ENCODE results near the gene UPF3B.
"Not testable (repeated sequence)": the region's sequence is repeated elsewhere in the genome, so short reads cannot be mapped to it uniquely, and the experiment has no call there.

Gene UPF3B

DNA sequence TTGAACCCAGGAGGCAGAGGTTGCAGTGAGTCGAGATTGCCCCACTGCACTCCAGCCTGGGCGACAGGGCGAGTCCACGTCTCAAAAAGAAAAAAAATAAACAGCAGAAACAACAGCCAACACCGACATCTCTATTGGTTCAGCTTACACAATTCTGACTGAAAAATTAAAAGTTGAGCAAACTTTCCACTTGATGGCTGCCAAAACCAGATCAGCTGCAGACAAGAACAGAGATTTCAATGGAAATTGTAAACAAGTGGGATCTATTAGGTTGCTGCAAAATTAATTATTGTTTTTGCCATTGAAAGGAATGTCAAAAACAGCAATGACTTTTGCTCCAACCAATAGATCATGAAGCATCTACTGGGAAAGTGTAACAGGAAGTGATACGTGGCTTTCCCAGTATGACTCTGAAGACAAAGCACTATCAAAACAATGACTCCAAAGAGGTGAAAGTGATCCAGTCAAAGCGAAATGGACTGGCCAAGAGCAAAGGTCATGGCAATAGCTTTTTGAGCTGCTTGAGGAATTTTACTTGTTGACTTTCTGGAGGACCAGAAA, 26.3 kb downstream of the UPF3B start:
- no peak for FAIRE-seq
- no peak for DNase-seq (ENCODE audit: insufficient read length, low spot score)
- TF ChIP-seq POLR2AphosphoS5 (IDR thresholded peaks at IDR 0.05; ENCODE audit: low read depth, low read length), result no peak
- no peak for TF ChIP-seq POLR2A (IDR thresholded peaks at IDR 0.05; ENCODE audit: low read depth, low read length)
- peak; percentile 76 for TF ChIP-seq SPI1 (IDR thresholded peaks at IDR 0.05; ENCODE audit: low read depth, low read length)

- FAIRE-seq; DNase-seq (ENCODE audit: insufficient read length, low spot score): not testable (repeated sequence)
These were observed 28.5 kb downstream of the UPF3B start for GRCh38 chrX:119824221-119824620.

DNA sequence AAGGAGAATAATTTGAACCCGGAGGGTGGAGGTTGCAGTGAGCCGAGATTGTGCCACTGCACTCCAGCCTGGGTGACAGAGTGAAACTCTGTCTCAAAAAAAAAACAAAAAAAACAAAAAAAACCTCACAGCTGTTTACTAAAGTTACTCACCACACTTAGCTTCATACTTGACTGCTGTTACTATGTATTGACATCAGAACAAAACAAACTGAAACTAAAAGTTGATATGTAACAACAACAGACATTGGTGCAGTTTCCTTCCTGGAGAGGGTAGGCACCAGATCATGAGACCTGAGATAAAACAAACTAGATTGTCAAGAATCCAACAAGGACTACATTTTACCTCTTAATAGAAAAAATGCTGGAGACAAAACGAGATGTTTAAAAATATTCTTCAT, 31.1 kb downstream of the UPF3B start:
- DNase-seq (ENCODE audit: insufficient read length, low spot score), result peak; percentile 14
- FAIRE-seq, result not testable (repeated sequence)

GRCh38 chrX:119817130-119817690, 35.6 kb downstream of the UPF3B start:
- DNase-seq (ENCODE audit: insufficient read length, low spot score) (no peak), FAIRE-seq (no peak)
- TF ChIP-seq POLR2AphosphoS5 (IDR thresholded peaks at IDR 0.05; ENCODE audit: low read depth, low read length) (no peak), SPI1 (IDR thresholded peaks at IDR 0.05; ENCODE audit: low read depth, low read length) (no peak), TAF1 (IDR thresholded peaks at IDR 0.05; ENCODE audit: low read depth, low read length) (no peak), PAX5 (IDR thresholded peaks at IDR 0.05; ENCODE audit: insufficient read depth, low read length, severe bottlenecking) (no peak), POLR2A (IDR thresholded peaks at IDR 0.05; ENCODE audit: low read depth, low read length) (no peak), POU2F2 (IDR thresholded peaks at IDR 0.05; ENCODE audit: low read depth, low read length) (no peak)

DNA sequence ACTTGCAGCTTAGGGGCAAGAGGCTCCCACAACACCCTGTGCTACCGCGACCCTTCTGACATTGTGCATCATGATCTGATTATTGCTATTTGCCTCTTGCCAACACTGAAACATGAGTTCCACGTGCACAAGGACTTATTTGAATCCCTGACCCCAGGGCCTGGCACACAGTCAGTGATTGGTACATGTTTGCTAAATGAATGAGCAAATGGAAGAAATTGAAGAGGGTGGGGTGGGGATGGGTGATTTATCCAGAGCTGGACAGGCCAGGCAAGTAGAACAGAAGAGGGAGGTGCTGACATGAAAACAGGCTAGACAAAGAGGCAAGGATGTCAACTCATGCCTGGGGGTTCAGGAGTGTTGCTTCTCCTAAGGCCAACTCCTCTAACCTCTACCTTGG, 36.5 kb downstream of the UPF3B start:
- TF ChIP-seq POU2F2 (IDR thresholded peaks at IDR 0.05; ENCODE audit: low read depth, low read length), result no peak
- TF ChIP-seq POLR2A (IDR thresholded peaks at IDR 0.05; ENCODE audit: low read depth, low read length), result no peak
- TF ChIP-seq PAX5 (IDR thresholded peaks at IDR 0.05; ENCODE audit: insufficient read depth, low read length, severe bottlenecking), result no peak
- TF ChIP-seq SPI1 (IDR thresholded peaks at IDR 0.05; ENCODE audit: low read depth, low read length), result no peak
- TF ChIP-seq TAF1 (IDR thresholded peaks at IDR 0.05; ENCODE audit: low read depth, low read length), result no peak
- no peak for TF ChIP-seq POLR2AphosphoS5 (IDR thresholded peaks at IDR 0.05; ENCODE audit: low read depth, low read length)
- no peak for FAIRE-seq

DNA sequence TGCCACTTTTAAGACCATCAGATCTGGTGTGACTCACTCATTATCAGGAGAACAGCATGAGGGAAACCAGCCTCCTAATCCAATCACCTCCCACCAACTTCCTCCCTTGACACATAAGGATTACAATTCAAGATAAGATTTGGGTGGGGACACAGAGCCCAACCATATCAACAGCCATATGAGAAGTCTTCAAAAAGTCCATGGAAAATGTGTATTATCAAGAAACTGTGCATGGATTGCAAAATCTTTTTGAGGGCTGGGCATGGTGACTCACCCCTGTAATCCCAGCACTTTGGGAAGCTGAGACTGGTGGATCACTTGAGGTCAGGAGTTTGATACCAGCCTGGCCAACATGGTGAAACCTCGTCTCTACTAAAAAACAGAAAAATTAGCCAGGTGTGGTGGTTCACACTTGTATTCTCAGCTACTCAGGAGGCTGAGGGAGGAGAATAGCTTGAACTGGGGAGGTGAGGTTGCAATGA, 43.5 kb downstream of the UPF3B start:
- TF ChIP-seq POLR2A (IDR thresholded peaks at IDR 0.05; ENCODE audit: low read depth, low read length) (no peak), TAF1 (IDR thresholded peaks at IDR 0.05; ENCODE audit: low read depth, low read length) (no peak), PAX5 (IDR thresholded peaks at IDR 0.05; ENCODE audit: insufficient read depth, low read length, severe bottlenecking) (no peak), SPI1 (IDR thresholded peaks at IDR 0.05; ENCODE audit: low read depth, low read length) (no peak), POU2F2 (IDR thresholded peaks at IDR 0.05; ENCODE audit: low read depth, low read length) (no peak), POLR2AphosphoS5 (IDR thresholded peaks at IDR 0.05; ENCODE audit: low read depth, low read length) (no peak)
- DNase-seq (ENCODE audit: insufficient read length, low spot score) (no peak), FAIRE-seq (no peak)

More for the DNA sequence above, 36.5 kb downstream of the UPF3B start:
- DNase-seq (ENCODE audit: insufficient read length, low spot score), result no peak

- not testable (repeated sequence) for FAIRE-seq; DNase-seq (ENCODE audit: insufficient read length, low spot score)
These were observed 44.3 kb downstream of the UPF3B start for GRCh38 chrX:119808461-119808860.

GRCh38 chrX:119802546-119802945, 50.2 kb downstream of the UPF3B start:
- FAIRE-seq, result no peak
- TF ChIP-seq TAF1 (IDR thresholded peaks at IDR 0.05; ENCODE audit: low read depth, low read length), result no peak
- TF ChIP-seq POU2F2 (IDR thresholded peaks at IDR 0.05; ENCODE audit: low read depth, low read length), result no peak
- no peak for TF ChIP-seq POLR2AphosphoS5 (IDR thresholded peaks at IDR 0.05; ENCODE audit: low read depth, low read length)
- no peak for TF ChIP-seq POLR2A (IDR thresholded peaks at IDR 0.05; ENCODE audit: low read depth, low read length)
- no peak for TF ChIP-seq SPI1 (IDR thresholded peaks at IDR 0.05; ENCODE audit: low read depth, low read length)
- no peak for TF ChIP-seq PAX5 (IDR thresholded peaks at IDR 0.05; ENCODE audit: insufficient read depth, low read length, severe bottlenecking)
- DNase-seq (ENCODE audit: insufficient read length, low spot score), result no peak

DNA sequence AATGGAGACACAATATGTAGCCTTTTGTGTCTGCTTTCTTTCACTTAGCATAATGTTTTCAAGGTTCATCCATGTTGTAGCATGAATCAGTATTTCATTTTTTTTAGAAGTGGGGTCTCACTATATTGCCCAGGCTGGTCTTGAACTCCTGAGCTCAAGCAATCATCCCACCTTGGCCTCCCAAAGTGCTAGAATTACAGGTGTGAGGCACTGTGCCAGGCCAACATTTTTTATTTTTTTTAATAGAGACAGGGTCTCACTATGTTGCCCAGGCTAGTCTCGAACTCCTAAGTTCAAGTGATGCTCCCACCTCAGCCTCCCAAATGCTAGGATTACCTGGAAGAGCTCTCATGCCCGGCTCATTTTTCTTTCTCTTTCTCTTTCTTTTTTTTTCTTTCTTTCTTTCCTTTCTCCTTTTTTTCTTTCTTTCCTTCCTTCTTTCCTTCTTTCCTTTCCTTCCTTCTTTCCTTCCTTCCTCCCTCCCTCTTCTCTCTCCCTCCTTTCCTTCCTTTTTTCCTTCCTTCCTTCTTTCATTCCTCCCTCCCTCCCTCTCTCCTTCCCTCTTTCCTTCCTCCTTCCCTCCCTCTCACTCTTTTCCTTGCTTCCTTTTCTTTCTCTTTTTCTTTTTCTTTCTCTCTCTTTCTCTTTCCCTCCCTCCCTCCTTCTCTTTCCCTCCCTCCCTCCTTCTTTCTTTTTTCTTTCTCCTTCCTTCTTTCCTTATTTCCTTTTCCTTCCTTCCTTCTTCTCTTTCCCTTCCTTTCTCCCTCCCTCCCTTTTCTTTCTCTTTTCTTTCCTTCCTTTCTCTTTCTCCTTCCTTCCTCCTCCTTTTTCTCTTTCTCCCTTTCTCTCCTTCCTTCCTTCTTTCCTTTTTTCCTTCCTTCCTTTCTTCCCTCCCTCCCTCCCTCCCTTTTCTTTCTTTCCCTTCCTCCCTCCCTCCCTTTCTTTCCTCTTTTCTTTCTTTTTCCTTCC, 51.2 kb downstream of the UPF3B start:
- TF ChIP-seq TAF1 (IDR thresholded peaks at IDR 0.05; ENCODE audit: low read depth, low read length), result no peak
- TF ChIP-seq POLR2AphosphoS5 (IDR thresholded peaks at IDR 0.05; ENCODE audit: low read depth, low read length), result no peak
- no peak for TF ChIP-seq SPI1 (IDR thresholded peaks at IDR 0.05; ENCODE audit: low read depth, low read length)
- no peak for TF ChIP-seq POLR2A (IDR thresholded peaks at IDR 0.05; ENCODE audit: low read depth, low read length)
- no peak for TF ChIP-seq POU2F2 (IDR thresholded peaks at IDR 0.05; ENCODE audit: low read depth, low read length)
- no peak for TF ChIP-seq PAX5 (IDR thresholded peaks at IDR 0.05; ENCODE audit: insufficient read depth, low read length, severe bottlenecking)
- no peak for FAIRE-seq
- DNase-seq (ENCODE audit: insufficient read length, low spot score), result no peak

Measured in GM12891 (cell line).